ENCODE data around the gene DACH1. TPM values are rescaled to one million over a fixed set of nuclear protein-coding genes. Genes with fewer than 3 reads are reported as not detected.
A peak's percentile ranks its signal among the peaks of the same experiment; 100 is the strongest.

Gene DACH1
- total RNA-seq, 1 donor from 2014 or later = 1.6 TPM

- Histone ChIP-seq H3K27me3 (ENCODE audit: insufficient read depth, low read length) (no peaks in the 10 kb centered on the region), H3K79me2 (ENCODE audit: insufficient read depth, low read length) (no peaks in the 10 kb centered on the region), H3K27ac (ENCODE audit: low read depth, low read length) (no peak overlapping the region), H3K9ac (ENCODE audit: low read length) (no peak overlapping the region), H3K36me3 (ENCODE audit: insufficient read depth, low read length) (no peaks in the 10 kb centered on the region), H2AFZ (ENCODE audit: low read depth, low read length) (no peak overlapping the region), H4K20me1 (ENCODE audit: insufficient read depth, low read length) (no peaks in the 10 kb centered on the region), H3K9me3 (ENCODE audit: insufficient read depth, low read depth, low read length) (no peaks in the 10 kb centered on the region), H3K4me2 (ENCODE audit: low read length) (no peak overlapping the region), H3K4me1 (ENCODE audit: insufficient read depth, low read length) (no peaks in the 10 kb centered on the region), H3K4me3 (ENCODE audit: insufficient read depth, low read depth, low read length) (no peak overlapping the region)
- Mint-ChIP-seq H3K9me3 (ENCODE audit: unreplicated experiment) (no peaks in the 10 kb centered on the region), H3K4me3 (ENCODE audit: unreplicated experiment) (no peak overlapping the region), H3K36me3 (ENCODE audit: low read depth, unreplicated experiment) (no peaks in the 10 kb centered on the region), H3K4me1 (ENCODE audit: low read depth, unreplicated experiment) (peaks cover 5% of the 10 kb centered on the region), H3K27ac (ENCODE audit: unreplicated experiment) (no peak overlapping the region), H3K27me3 (ENCODE audit: low read depth, unreplicated experiment) (no peaks in the 10 kb centered on the region)
- TF ChIP-seq, protein P1, sequence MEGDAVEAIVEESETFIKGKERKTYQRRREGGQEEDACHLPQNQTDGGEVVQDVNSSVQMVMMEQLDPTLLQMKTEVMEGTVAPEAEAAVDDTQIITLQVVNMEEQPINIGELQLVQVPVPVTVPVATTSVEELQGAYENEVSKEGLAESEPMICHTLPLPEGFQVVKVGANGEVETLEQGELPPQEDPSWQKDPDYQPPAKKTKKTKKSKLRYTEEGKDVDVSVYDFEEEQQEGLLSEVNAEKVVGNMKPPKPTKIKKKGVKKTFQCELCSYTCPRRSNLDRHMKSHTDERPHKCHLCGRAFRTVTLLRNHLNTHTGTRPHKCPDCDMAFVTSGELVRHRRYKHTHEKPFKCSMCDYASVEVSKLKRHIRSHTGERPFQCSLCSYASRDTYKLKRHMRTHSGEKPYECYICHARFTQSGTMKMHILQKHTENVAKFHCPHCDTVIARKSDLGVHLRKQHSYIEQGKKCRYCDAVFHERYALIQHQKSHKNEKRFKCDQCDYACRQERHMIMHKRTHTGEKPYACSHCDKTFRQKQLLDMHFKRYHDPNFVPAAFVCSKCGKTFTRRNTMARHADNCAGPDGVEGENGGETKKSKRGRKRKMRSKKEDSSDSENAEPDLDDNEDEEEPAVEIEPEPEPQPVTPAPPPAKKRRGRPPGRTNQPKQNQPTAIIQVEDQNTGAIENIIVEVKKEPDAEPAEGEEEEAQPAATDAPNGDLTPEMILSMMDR (IDR thresholded peaks at IDR 0.05; ENCODE audit: insufficient read depth, low read depth, low read length) = no peak
- TF ChIP-seq EZH2 (IDR thresholded peaks at IDR 0.05; ENCODE audit: insufficient read depth, low read length) = no peak
- FAIRE-seq = no peak
- DNase-seq (ENCODE audit: low read depth) = no peak
Observed at GRCh38 chr13:71619096-71619495, 247.9 kb downstream of the DACH1 start.

DNA sequence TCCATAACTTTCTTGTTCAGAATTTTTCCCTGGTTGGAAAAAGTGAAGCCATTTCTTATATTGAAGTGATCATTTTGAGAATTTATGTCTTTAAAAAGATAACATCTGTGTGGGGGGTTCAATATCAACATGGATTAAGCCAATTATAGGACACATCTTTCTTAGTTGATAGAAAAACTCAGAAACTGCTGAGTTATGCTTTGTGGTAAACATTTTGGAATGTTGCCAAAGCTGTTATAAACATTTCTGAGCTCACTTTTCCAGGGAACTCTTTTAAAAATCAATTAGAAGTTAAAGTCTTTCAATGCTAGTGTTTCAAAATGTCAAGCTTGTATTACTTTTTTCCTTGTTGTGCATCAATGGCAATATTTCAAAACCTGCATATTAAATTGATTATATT, 248.8 kb downstream of the DACH1 start:
- no peak overlapping the region for H2AFZ ChIP-seq (ENCODE audit: low read depth, low read length)
- DNase-seq (ENCODE audit: low read depth) (peak; percentile 31), FAIRE-seq (no peak)
- H4K20me1 ChIP-seq (ENCODE audit: insufficient read depth, low read length) = no peaks in the 10 kb centered on the region
- H3K36me3 Mint-ChIP-seq (ENCODE audit: low read depth, unreplicated experiment) = no peaks in the 10 kb centered on the region
- no peak overlapping the region for H3K9ac ChIP-seq (ENCODE audit: low read length)
- H3K27me3 ChIP-seq (ENCODE audit: insufficient read depth, low read length) = no peaks in the 10 kb centered on the region
- no peak overlapping the region for H3K4me3 ChIP-seq (ENCODE audit: insufficient read depth, low read depth, low read length)
- H3K27ac Mint-ChIP-seq (ENCODE audit: unreplicated experiment) = no peak overlapping the region
- H3K4me3 Mint-ChIP-seq (ENCODE audit: unreplicated experiment) = no peak overlapping the region
- no peaks in the 10 kb centered on the region for H3K27me3 Mint-ChIP-seq (ENCODE audit: low read depth, unreplicated experiment)
- no peaks in the 10 kb centered on the region for H3K4me1 ChIP-seq (ENCODE audit: insufficient read depth, low read length)
- no peaks in the 10 kb centered on the region for H3K79me2 ChIP-seq (ENCODE audit: insufficient read depth, low read length)
- no peak overlapping the region for H3K4me2 ChIP-seq (ENCODE audit: low read length)
- H3K9me3 Mint-ChIP-seq (ENCODE audit: unreplicated experiment) = no peaks in the 10 kb centered on the region
- no peaks in the 10 kb centered on the region for H3K9me3 ChIP-seq (ENCODE audit: insufficient read depth, low read depth, low read length)
- TF ChIP-seq EZH2 (IDR thresholded peaks at IDR 0.05; ENCODE audit: insufficient read depth, low read length) = no peak
- TF ChIP-seq, protein P1 (IDR thresholded peaks at IDR 0.05; ENCODE audit: insufficient read depth, low read depth, low read length) = no peak
- H3K27ac ChIP-seq (ENCODE audit: low read depth, low read length) = no peak overlapping the region
- peaks cover 5% of the 10 kb centered on the region for H3K4me1 Mint-ChIP-seq (ENCODE audit: low read depth, unreplicated experiment)
- H3K36me3 ChIP-seq (ENCODE audit: insufficient read depth, low read length) = no peaks in the 10 kb centered on the region

GRCh38 chr13:71617265-71617664, 249.7 kb downstream of the DACH1 start:
- TF ChIP-seq, protein P1 (IDR thresholded peaks at IDR 0.05; ENCODE audit: insufficient read depth, low read depth, low read length) = no peak
- no peak for TF ChIP-seq EZH2 (IDR thresholded peaks at IDR 0.05; ENCODE audit: insufficient read depth, low read length)
- Mint-ChIP-seq H3K36me3 (ENCODE audit: low read depth, unreplicated experiment) (no peaks in the 10 kb centered on the region), H3K4me1 (ENCODE audit: low read depth, unreplicated experiment) (peaks cover 5% of the 10 kb centered on the region), H3K27ac (ENCODE audit: unreplicated experiment) (no peak overlapping the region), H3K9me3 (ENCODE audit: unreplicated experiment) (no peaks in the 10 kb centered on the region), H3K4me3 (ENCODE audit: unreplicated experiment) (no peak overlapping the region), H3K27me3 (ENCODE audit: low read depth, unreplicated experiment) (no peaks in the 10 kb centered on the region)
- no peak overlapping the region for H3K27ac ChIP-seq (ENCODE audit: low read depth, low read length)
- no peak overlapping the region for H2AFZ ChIP-seq (ENCODE audit: low read depth, low read length)
- H3K9ac ChIP-seq (ENCODE audit: low read length) = no peak overlapping the region
- FAIRE-seq (no peak), DNase-seq (ENCODE audit: low read depth) (no peak)
- H3K27me3 ChIP-seq (ENCODE audit: insufficient read depth, low read length) = no peaks in the 10 kb centered on the region
- no peaks in the 10 kb centered on the region for H3K36me3 ChIP-seq (ENCODE audit: insufficient read depth, low read length)
- H3K4me3 ChIP-seq (ENCODE audit: insufficient read depth, low read depth, low read length) = no peak overlapping the region
- no peaks in the 10 kb centered on the region for H3K9me3 ChIP-seq (ENCODE audit: insufficient read depth, low read depth, low read length)
- H4K20me1 ChIP-seq (ENCODE audit: insufficient read depth, low read length) = no peaks in the 10 kb centered on the region
- H3K79me2 ChIP-seq (ENCODE audit: insufficient read depth, low read length) = no peaks in the 10 kb centered on the region
- no peak overlapping the region for H3K4me2 ChIP-seq (ENCODE audit: low read length)
- no peaks in the 10 kb centered on the region for H3K4me1 ChIP-seq (ENCODE audit: insufficient read depth, low read length)
